BLaER1 treated with 17β-estradiol and CSF1 and Interleukin-3, amounts not matched to agents 10 nM and 100 nM (cell line): ENCODE data around the gene NSMF.

Source experiments
- H3K27ac ChIP-seq, 11 experiments: shearing (Covaris generic); formaldehyde crosslinking; 2 replicates each; pipeline ENCODE4 v1.8.1; 2022
- H3K27me3 ChIP-seq, 11 experiments: shearing (Covaris generic); formaldehyde crosslinking; 2 replicates each; pipeline ENCODE4 v1.8.1; 2022
- H3K36me3 ChIP-seq, 11 experiments: shearing (Covaris generic); formaldehyde crosslinking; 2 replicates each; pipeline ENCODE4 v1.8.1; 2022
- H3K4me1 ChIP-seq, 10 experiments: shearing (Covaris generic); formaldehyde crosslinking; 2 replicates each; pipeline ENCODE4 v1.8.1; 2022
- H3K4me2 ChIP-seq, 11 experiments: shearing (Covaris generic); formaldehyde crosslinking; 2 replicates each; pipeline ENCODE4 v1.8.1; 2022
- H3K4me3 ChIP-seq, 10 experiments: shearing (Covaris generic); formaldehyde crosslinking; 2 replicates each; pipeline ENCODE4 v1.8.1; 2022
- H3K9ac ChIP-seq, 11 experiments: shearing (Covaris generic); formaldehyde crosslinking; 2 replicates each; pipeline ENCODE4 v1.8.1; 2022
- H3K9me3 ChIP-seq, 11 experiments: shearing (Covaris generic); formaldehyde crosslinking; replicated peaks in 1 of 11; 2 replicates each; pipeline ENCODE4 v1.8.1; 2022
- H4K20me1 ChIP-seq, 11 experiments: shearing (Covaris generic); formaldehyde crosslinking; 2 replicates each; pipeline ENCODE4 v1.8.1; 2022
- Cebpa-rat ChIP-seq, 11 experiments: shearing (Covaris generic); IDR thresholded peaks; 2 replicates each; pipeline ENCODE4 v1.8.1; 2022

Gene NSMF

DNA sequence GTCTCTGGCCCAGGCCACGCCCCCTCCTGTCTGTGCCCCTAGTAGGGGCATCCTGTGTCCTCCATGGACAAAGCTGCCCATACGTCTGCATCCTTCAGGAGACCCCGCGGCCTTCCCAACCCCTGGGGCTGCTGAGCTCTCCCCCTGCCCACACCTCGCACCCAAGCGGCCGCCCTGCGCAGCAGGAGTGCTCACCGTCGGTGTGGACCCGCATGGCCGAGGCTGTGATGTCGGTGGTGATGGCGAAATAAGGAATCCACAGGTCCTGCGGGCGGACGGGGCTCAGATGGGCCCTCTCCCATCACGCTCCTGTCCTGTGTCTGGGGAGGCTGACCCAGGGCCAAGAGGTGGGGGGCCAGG is 4.8 kb upstream of the NSMF start:
- Histone ChIP-seq H3K36me3 (no peaks in the 10 kb centered on the region), H3K4me3 (no peak overlapping the region), H3K27ac (no peak overlapping the region), H3K9me3 (0 out of 22 replicates have a peak, but pooled peaks cover 0 to 5% (median 0%) of the 10 kb centered on the region in 11 experiments), H3K27me3 (peaks cover 0 to 14% (median 12%) of the 10 kb centered on the region in 11 experiments; a peak in 14 of 22 replicates), H4K20me1 (peaks cover 0 to 15% (median 0%) of the 10 kb centered on the region in 11 experiments; a peak in 2 of 22 replicates), H3K9ac (no peak overlapping the region), H3K4me1 (peaks cover 20 to 51% (median 38%) of the 10 kb centered on the region in 10 experiments), H3K4me2 (no peak overlapping the region)
- TF ChIP-seq Cebpa-rat (IDR thresholded peaks at IDR 0.05): no peak

- H3K27me3 ChIP-seq: peaks cover 0 to 14% (median 12%) of the 10 kb centered on the region in 11 experiments; a peak in 14 of 22 replicates
- H3K9ac ChIP-seq: no peak overlapping the region
- peak overlapping the region in 9 of 11 experiments; percentile 66 to 99 (median 88); a peak in 16 of 22 replicates for H3K4me2 ChIP-seq
- no peak overlapping the region for H3K4me3 ChIP-seq
- no peak for TF ChIP-seq Cebpa-rat (IDR thresholded peaks at IDR 0.05)
- H3K27ac ChIP-seq: peak overlapping the region in 1 of 11 experiments; percentile 41; a peak in 1 of 22 replicates
- H3K9me3 ChIP-seq: 0 out of 22 replicates have a peak, but pooled peaks cover 0 to 5% (median 0%) of the 10 kb centered on the region in 11 experiments
- no peaks in the 10 kb centered on the region for H3K36me3 ChIP-seq
- peaks cover 23 to 49% (median 41%) of the 10 kb centered on the region in 10 experiments for H3K4me1 ChIP-seq
- peaks cover 0 to 20% (median 5%) of the 10 kb centered on the region in 11 experiments; a peak in 19 of 22 replicates for H4K20me1 ChIP-seq
Measured at GRCh38 chr9:137462986-137463930, 4.1 kb upstream of the NSMF start.

GRCh38 chr9:137462396-137462985 is 3.4 kb upstream of the NSMF start:
- H3K4me1 ChIP-seq: peaks cover 30 to 53% (median 49%) of the 10 kb centered on the region in 10 experiments
- peaks cover 0 to 14% (median 12%) of the 10 kb centered on the region in 11 experiments; a peak in 14 of 22 replicates for H3K27me3 ChIP-seq
- H3K27ac ChIP-seq: peak overlapping the region in 5 of 11 experiments; percentile 16 to 48 (median 39); a peak in 7 of 22 replicates
- H3K4me3 ChIP-seq: peak overlapping the region in 4 of 10 experiments; percentile 16 to 50 (median 42); a peak in 6 of 20 replicates
- peaks cover 0 to 28% (median 12%) of the 10 kb centered on the region in 11 experiments; a peak in 19 of 22 replicates for H4K20me1 ChIP-seq
- peak overlapping the region in 7 of 11 experiments; percentile 3 to 42 (median 16); a peak in 7 of 22 replicates for H3K9ac ChIP-seq
- H3K9me3 ChIP-seq: 0 out of 22 replicates have a peak, but pooled peaks cover 0 to 5% (median 0%) of the 10 kb centered on the region in 11 experiments
- peaks cover 0 to 3% (median under 1%) of the 10 kb centered on the region in 11 experiments; a peak in 9 of 22 replicates for H3K36me3 ChIP-seq
- H3K4me2 ChIP-seq: peak overlapping the region; percentile 66 to 99 (median 86)
- TF ChIP-seq Cebpa-rat (IDR thresholded peaks at IDR 0.05): no peak

- Histone ChIP-seq H4K20me1 (peaks cover 0 to 35% (median 19%) of the 10 kb centered on the region in 11 experiments; a peak in 19 of 22 replicates), H3K27ac (peak overlapping the region in 5 of 11 experiments; percentile 16 to 48 (median 39); a peak in 7 of 22 replicates), H3K27me3 (peaks cover 0 to 14% (median 12%) of the 10 kb centered on the region in 11 experiments; a peak in 14 of 22 replicates), H3K4me3 (peak overlapping the region in 5 of 10 experiments; percentile 16 to 50 (median 39); a peak in 11 of 20 replicates), H3K4me1 (peaks cover 37 to 60% (median 56%) of the 10 kb centered on the region in 10 experiments), H3K9ac (peak overlapping the region in 7 of 11 experiments; percentile 3 to 42 (median 16); a peak in 7 of 22 replicates), H3K36me3 (peaks cover 0 to 10% (median 7%) of the 10 kb centered on the region in 11 experiments; a peak in 11 of 22 replicates), H3K9me3 (0 out of 22 replicates have a peak, but pooled peaks cover 0 to 5% (median 0%) of the 10 kb centered on the region in 11 experiments), H3K4me2 (peak overlapping the region; percentile 66 to 99 (median 86))
- no peak for TF ChIP-seq Cebpa-rat (IDR thresholded peaks at IDR 0.05)
Measured at GRCh38 chr9:137461663-137462395, 2.7 kb upstream of the NSMF start.

DNA sequence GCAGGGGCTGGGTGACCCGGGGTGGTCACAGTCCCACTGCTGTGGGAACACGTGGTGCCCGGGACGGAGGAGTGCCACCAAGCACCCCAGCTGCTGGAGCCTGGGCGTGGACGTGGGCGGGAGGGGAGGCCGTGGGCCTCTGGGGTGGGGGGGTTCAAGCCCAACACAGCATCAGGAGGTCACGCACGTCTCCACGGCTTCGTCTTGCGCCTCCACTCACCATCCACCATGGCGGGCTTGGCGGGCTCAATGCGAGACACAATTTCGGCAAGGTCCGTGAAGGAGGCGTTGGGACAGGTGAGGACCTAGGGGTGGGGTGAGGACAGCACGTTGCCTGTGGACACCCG is 2.2 kb upstream of the NSMF start:
- Histone ChIP-seq H3K9ac (no peak overlapping the region), H3K27me3 (peaks cover 0 to 14% (median 12%) of the 10 kb centered on the region in 11 experiments; a peak in 14 of 22 replicates), H3K4me2 (peak overlapping the region in 10 of 11 experiments; percentile 66 to 100 (median 93); a peak in 20 of 22 replicates), H3K9me3 (0 out of 22 replicates have a peak, but pooled peaks cover 0 to 5% (median 0%) of the 10 kb centered on the region in 11 experiments), H3K4me3 (peak overlapping the region in 1 of 10 experiments; percentile 50; a peak in 1 of 20 replicates), H3K4me1 (peaks cover 42 to 65% (median 61%) of the 10 kb centered on the region in 10 experiments), H3K27ac (no peak overlapping the region), H3K36me3 (peaks cover 0 to 14% (median 8%) of the 10 kb centered on the region in 11 experiments; a peak in 11 of 22 replicates), H4K20me1 (peaks cover 0 to 40% (median 24%) of the 10 kb centered on the region in 11 experiments; a peak in 19 of 22 replicates)
- no peak for TF ChIP-seq Cebpa-rat (IDR thresholded peaks at IDR 0.05)

- Histone ChIP-seq H3K36me3 (peaks cover 0 to 16% (median 8%) of the 10 kb centered on the region in 11 experiments; a peak in 13 of 22 replicates), H3K4me2 (peak overlapping the region; percentile 97 to 100 (median 100); a peak in 18 of 22 replicates), H3K9ac (peak overlapping the region in 7 of 11 experiments; percentile 29 to 90 (median 87); a peak in 6 of 22 replicates)
Measured at GRCh38 chr9:137460363-137461315, 1.5 kb upstream of the NSMF start.

More at GRCh38 chr9:137460363-137461315, 1.5 kb upstream of the NSMF start:
- Histone ChIP-seq H4K20me1 (peaks cover 0 to 46% (median 31%) of the 10 kb centered on the region in 11 experiments; a peak in 19 of 22 replicates), H3K27ac (peak overlapping the region in 3 of 11 experiments; percentile 78 to 87 (median 80); a peak in 3 of 22 replicates), H3K27me3 (peaks cover 0 to 14% (median 12%) of the 10 kb centered on the region in 11 experiments; a peak in 14 of 22 replicates), H3K4me1 (peaks cover 49 to 71% (median 68%) of the 10 kb centered on the region in 10 experiments), H3K9me3 (0 out of 22 replicates have a peak, but pooled peaks cover 0 to 5% (median 0%) of the 10 kb centered on the region in 11 experiments), H3K4me3 (no peak overlapping the region)
- TF ChIP-seq Cebpa-rat (IDR thresholded peaks at IDR 0.05): no peak
